CD4-positive, alpha-beta T cell treated with Interleukin-15 for 1 hour (primary cell): ENCODE data around the gene TSPAN8.
"Not testable (repeated sequence)": the region's sequence is repeated elsewhere in the genome, so short reads cannot be mapped to it uniquely, and the experiment has no call there.

Experiments
- DNase-seq: peaks from one replicate; pipeline ENCODE4 v3.0.0-alpha.2; 2020

TSPAN8 gene

DNA sequence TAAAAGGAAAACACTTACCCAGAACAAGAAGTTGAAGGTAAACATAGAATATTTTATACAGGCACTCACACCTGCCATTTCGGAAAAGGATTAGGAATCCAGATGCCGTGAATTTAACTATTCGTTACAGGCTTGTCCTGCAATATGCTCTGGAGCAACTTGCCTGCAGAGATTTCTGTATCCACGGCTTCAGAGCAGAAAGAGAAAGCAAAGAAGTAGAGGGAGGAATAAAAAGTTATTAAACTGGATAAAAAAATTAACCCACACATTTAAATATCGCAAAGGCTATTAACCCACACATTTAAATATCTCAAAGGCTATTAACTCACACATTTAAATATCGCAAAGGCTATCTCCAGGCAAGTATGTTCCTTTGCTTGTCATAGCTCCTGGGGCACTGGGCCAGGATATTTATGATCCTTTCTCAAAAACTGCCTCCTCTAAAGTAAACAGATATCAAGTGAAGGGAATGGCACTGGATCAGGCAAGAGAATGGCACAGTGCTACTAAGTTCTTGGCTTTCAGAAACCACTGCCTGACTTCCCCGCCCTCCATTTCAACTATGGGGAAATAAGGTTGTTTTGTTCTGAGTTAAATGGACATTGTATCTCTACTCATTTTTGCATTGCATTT, at the start of gene TSPAN8:
Gene TSPAN8, minus strand, starts transcription at position 399 of the 633 bp plus-strand sequence. Its CDS starts 321 bp downstream, at position 78.
- DNase-seq: no peak

- no peak for DNase-seq
Measured at GRCh38 chr12:71201136-71201679, 43.4 kb upstream of the TSPAN8 start.

DNA sequence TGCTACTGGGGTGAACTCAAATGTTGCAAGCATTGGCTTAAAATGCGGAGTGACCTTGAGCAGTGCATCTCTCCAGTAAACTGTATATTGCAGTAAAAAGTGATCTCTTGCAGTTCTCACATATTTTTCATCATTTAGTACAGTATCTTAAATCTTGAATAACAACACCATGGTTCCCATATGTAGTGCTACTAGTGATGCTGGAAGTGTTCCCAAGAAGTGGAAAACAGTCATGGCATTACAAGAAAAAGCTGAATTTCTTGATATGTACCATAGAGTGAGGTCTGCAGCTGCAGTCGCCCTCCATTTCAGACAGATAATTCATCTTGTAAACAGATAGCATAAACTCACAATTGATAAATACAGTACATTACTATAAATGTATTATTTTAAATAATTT, 42.9 kb upstream of the TSPAN8 start:
- no peak for DNase-seq

DNA sequence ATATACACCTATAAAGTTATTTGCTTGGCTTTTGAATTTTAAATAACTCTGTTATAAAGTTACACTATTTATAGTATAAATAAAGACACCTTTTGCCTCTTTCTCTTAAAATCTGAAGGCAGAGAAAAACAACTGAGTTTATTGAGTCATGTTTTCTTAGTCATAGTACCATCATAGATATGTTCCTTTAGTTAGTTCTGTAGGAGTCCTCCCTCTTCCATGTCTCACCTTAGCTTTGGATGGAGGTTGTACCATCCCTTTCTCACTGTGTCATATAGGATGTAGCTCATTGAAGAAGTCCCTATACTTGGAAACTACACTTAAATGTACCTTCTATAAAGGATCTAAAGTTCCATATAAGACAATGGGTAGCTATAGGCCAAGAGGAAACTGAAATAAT, 39.7 kb upstream of the TSPAN8 start:
- DNase-seq: no peak

DNA sequence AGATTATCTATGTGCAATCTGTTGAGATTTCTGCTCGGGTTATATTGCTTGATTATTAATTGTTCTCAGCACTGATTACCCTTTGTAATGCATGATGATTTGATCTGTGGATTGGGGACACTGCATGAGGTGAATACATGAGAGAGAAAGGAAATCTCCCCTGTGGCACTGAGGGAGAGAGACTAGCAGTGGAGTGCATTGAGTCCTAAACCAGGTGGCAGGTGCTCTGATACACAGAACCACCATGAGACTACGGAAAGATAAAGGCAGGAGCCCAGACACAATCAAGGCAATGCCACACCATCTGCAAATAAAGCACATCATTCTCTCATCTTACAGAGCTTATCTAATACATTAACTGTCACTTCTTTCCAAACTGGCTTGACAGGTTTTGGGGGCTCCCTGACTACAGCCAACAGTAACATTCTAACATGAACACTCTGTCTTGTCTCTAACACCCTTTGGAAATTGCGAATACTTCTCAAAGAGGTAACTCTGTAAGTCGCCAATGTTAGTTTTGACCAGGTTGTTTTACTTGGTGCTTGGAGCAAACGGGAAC, 37.6 kb upstream of the TSPAN8 start:
- no peak for DNase-seq

DNA sequence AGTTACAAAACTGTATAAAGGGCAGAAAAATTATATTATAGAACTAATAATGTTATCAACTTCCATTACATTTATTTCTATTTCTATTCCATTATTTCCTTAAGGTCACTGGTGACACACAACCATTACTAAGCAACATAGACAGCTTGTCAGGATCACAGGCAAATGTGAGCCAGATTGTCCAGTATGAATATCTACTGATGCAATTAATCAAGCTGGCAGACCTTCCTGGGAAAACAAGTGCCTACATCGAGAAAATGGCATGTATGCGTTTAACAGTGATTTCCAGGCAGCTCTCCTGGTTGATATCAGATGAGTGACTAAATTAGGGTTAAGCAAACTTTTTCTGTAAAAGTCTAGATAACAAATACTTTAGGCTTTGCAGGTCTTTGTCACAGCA, 36.9 kb upstream of the TSPAN8 start:
- DNase-seq: no peak

DNA sequence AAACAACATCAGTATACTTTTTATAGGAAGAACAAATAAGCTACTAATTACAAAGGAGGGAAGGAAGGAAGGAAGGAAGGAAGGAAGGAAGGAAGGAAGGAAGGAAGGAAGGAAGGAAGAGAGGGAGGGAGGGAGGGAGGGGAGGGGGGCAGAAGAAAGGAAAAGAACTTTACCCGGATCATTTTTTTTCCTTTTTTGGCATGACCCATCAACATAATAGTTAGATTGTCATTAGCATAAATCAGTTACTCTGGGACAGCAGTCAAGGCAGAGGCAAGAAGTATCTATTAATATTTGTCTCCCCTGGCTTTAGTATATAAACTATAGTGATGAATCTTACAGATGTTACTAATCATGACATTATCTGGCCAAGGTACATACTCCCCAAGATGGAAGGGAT, 35.2 kb upstream of the TSPAN8 start:
- no peak for DNase-seq

GRCh38 chr12:71191509-71192196, 33.9 kb upstream of the TSPAN8 start:
- no peak for DNase-seq

DNA sequence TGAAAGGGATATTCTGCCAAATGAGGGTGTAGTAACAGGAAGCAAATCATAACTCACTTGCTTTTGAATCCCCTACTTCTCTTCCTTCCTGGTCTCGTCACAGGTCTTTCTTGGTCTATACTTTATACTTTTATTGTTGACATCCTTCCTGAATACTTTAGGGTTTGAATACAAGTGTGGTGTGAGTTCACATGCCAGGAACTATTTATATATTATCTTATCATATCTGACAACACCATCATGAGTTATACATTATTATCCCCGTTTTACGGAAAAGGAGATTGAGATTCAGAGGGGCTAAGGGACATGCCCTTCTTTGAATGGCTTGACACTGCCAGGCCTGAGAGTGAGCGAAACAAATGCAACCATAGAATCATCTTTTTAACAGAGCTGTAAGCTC, 33.0 kb upstream of the TSPAN8 start:
- no peak for DNase-seq

DNA sequence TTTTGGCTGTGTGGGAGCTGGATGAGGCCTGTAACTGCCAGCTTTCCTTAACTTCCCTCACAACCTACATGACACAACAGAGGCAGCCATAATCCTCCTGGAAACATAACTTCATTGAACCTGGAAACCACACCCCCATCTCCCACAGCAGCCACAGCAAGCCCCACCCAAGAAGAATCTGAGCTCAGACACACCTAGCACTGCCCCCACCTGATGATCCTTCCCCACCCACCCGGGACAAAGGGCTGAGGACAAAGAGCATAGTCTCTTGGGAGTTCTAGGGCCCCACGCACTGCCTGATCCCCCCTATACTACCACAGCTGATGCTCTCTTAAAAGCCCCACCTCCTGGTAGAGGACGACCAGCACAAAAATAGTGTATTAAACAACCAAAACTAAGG, 29.6 kb upstream of the TSPAN8 start:
- no peak for DNase-seq

GRCh38 chr12:71186571-71187288, 28.9 kb upstream of the TSPAN8 start:
- no peak for DNase-seq

- DNase-seq: no peak
Measured at GRCh38 chr12:71183846-71184245, 26.0 kb upstream of the TSPAN8 start.

DNA sequence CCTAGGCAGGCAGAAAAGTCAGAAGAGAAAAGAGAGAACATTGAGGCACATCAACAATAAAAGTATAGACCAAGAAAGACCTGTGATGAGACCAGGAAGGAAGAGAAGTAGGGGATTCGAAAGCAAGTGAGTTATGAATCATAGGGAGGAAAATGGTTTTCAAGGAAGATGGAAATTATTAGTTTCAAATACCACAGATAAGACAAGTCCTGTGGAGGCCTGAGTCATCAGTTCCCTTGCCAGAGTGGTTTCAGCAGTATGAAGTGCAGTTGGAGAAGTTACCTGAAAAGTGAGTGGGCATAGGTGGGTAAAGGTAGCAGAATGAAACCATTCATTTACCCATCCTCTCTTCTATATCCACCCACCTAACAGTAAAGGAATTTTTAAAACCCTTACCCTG, 25.2 kb upstream of the TSPAN8 start:
- DNase-seq: no peak

- DNase-seq: no peak
Measured at GRCh38 chr12:71178162-71178561, 20.4 kb upstream of the TSPAN8 start.

- no peak for DNase-seq
Measured at GRCh38 chr12:71174825-71175224, 17.0 kb upstream of the TSPAN8 start.

DNA sequence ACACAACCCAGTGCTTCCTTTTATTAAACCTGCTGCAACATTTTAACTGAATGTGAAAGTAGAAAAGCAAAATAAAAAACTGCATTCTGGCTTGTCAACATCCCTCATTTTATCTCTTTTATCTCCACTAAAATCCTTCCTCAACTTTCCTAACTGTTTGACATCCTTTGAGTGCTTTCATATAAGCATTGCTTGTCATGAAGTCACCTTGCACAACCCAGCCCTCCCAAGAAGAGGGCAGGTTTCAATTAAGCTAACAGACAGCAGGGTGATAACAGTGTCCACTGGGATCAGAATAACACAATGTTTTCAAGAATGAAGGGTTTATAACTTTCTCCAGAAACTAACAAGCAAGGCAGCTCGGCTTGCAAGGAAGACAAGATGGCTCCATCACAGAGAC, 16.3 kb upstream of the TSPAN8 start:
- DNase-seq: no peak

GRCh38 chr12:71170456-71170855, 12.7 kb upstream of the TSPAN8 start:
- no peak for DNase-seq

GRCh38 chr12:71169286-71169685, 11.5 kb upstream of the TSPAN8 start:
- DNase-seq: no peak

DNA sequence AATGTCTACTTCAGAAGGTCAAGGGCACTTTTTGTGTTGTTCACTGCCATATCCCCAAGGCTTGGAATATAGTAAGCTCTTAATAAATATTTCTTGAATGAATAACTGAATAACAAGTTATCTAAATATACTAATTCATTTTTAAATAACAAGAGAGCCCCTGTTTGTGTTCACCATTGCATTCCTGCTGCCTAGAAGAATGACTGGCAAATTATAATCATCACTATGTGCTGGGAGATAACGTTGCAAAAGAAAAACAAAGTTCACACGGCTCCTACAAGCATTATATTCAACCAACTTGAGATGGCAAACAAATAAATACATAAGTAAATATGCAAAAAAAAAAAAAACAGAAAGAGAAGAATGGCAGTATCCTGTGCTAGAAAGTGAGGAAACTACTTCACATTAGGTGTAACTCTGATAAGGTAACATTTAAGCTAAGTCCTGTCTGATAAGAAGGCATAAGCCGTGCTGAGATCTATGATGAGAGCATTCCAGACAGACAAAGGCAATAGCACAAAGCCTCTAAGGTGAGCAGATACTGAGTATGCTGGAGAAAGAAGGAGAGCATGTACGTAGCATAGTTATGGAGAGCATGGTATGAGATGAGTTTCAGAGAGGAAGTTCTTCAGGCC, 9.2 kb upstream of the TSPAN8 start:
- no peak for DNase-seq

- no peak for DNase-seq
Measured at GRCh38 chr12:71166280-71166679, 8.5 kb upstream of the TSPAN8 start.

GRCh38 chr12:71165780-71166179, 8.0 kb upstream of the TSPAN8 start:
- not testable (repeated sequence) for DNase-seq

GRCh38 chr12:71164568-71165197, 6.9 kb upstream of the TSPAN8 start:
- DNase-seq: no peak

GRCh38 chr12:71164166-71164565, 6.4 kb upstream of the TSPAN8 start:
- DNase-seq: no peak
